Activated CD8-positive, alpha-beta memory T cell treated with anti-CD3 and anti-CD28 coated beads for 1 hour (primary cell): ENCODE results near the gene PIAS2.
"Not testable (repeated sequence)": the region's sequence is repeated elsewhere in the genome, so short reads cannot be mapped to it uniquely, and the experiment has no call there.

Experiments used
- DNase-seq, 2 donors: peaks; one replicate each; pipeline ENCODE4 v3.0.0-alpha.2; 2020; ENCODE audit warnings: low read depth in 1 of 2; ENCODE audit errors: extremely low read depth in 1 of 2

The PIAS2 gene

DNA sequence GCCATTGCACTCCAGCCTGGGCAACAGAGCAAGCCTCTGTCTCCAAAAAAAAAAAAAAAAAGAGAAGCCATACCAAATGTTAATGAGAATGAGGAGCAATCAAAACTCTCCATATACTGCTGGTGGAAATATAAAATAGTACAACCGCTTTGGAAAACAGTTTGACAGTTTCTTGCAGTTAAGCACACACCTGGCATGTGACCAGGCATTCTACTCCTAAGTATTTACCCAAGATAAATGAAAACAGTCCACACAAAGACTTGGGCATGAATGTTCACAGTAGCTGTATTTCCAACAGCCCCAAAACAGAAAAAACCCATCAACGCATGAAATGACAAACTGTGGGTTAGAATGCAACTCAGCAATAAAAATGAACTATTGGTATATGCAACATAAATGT, 84.5 kb downstream of the PIAS2 start:
- no peak for DNase-seq

DNA sequence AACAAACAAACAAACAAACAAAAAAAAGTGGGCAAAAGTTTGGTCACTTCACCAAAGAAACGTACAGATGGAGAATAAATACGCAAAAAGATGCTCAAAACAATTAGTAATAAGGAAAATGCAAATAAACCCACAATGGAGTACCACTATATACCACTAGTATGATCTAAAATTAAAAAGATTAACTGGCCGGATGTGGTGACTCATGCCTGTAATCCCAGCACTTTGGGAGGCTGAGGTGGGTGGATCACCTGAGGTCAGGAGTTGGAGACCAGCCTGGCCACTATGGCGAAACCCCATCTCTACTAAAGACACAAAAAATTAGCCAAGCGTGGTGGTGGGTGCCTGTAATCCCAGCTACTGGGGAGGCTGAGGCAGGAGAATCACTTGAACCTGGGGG, 84.9 kb downstream of the PIAS2 start:
- DNase-seq = not testable (repeated sequence)

DNA sequence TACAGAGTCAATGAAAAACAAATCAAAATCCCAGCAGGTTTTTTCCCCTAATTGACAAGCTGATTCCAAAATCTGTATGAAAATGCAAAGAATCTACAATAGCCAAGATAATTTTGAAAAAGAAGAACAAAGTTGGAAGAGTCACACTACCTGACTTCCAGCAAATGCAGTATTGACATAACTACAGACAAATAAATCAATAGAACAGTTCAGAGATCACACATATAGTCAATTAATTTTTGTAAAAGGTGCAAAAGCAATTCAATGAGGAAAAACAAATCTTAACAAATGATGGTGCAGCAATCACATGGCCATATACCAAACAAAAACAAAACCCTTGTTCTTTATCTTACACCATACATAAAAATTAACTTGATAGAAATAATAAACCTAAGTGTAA, 85.9 kb downstream of the PIAS2 start:
- no peak for DNase-seq

DNA sequence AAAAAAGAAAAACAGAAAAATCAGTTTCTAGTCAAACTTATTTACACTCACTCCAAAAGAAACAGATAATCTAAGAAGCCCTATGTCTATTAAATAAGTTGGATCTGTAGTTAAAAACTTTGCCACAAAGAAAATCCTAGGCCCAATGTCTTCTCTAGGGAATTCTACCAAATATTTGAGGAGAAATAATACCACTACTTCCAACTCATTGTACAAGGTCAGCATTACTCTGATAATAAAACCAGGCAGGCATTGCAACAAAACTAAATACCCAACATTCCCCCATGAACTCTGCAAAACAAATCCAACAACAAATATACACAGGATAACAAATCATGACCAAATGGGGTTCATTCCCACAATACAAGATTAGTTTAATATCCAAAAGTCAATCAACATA, 86.7 kb downstream of the PIAS2 start:
- no peak for DNase-seq

DNA sequence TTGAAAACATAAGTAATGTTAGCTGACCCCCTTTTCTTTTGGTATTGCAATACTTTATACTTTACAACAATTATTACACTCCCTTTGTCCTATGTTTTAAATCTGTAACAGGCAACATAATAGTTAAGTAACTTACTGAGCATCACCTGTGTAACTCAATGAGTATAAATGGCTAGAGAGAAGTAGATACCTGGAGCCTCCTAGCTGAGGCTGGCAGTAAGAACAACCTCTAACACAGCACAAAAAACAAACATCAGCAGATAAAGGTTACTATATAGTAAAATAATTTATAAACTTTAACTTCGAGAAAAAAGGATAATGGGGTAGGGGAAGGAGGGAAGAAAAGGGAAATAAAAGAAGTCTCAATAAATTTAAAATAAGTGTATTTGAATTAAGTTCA, 87.4 kb downstream of the PIAS2 start:
- no peak for DNase-seq

DNA sequence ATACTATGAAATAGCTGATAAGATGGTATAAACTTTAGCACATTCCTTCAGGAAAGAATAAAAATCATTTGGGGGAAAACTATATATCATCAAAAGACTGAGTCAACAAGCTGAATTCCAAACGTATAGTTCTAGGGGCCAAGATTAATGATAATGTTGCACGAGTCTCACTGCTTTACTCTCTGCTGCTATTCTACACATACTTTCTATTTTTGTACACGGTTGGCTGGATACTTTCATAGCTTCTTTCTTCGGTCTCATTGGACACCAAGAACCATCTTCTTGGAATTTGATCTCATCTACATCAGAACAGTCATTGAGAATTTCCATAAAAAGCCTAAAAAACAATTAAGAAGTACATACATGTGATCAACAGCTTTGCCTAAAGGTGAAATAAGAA, 87.8 kb downstream of the PIAS2 start:
- no peak for DNase-seq

DNA sequence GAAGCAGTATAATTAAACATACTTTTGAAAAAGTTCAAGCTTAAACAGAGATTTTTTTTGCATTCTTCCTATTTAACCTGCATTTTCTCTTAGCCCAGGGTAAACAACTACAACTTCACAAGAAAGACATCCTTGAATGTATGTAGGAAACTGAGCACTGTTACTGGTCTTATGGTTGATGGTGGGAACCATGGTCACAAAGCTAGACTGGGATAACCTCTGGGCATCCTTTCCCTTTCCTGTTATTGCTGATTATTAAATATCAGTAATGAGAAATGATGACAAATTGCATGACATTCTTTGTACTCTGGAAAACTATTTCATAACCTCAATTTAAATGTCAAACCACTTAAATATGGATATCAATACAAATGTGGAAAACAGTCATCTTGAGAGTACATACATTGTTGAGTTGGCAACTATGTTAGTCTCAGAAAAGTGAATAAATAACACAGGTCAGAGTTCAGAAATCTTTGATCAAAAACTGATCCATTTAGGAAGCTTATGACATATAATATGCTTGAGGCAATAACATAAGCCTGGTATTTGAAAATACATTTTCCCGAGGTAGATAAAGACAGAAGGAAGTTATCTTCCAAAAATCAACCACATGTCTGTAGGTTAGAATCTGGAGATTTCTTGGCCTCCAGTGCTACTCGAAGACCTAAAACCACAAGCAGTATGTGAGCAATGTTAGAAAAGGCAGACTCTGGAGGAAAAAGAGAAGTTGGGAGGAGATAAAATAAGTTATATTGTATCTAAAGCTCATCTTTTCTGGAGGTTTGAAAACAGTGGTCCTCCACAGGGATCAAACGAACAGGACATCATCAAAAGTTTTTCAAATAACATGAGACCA, 95.2 kb downstream of the PIAS2 start:
- no peak for DNase-seq

DNA sequence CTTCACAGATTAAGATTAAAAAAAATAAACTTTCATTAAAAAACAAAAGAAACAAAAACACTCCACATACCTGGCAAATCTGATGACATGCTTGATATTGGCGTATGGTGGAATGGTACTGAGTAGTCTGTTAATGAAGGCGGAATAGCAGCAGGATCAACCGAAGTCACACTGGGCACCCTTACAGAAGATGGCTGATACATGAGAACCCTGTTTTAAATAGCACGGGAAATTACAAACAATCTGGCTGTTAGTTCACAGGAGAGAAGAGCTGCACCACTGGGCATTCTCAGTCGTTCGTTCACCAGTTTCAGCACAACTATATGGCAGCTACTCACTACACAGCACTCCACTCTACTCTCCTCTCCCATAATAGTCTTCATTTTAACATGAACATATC, 96.4 kb downstream of the PIAS2 start:
- no peak for DNase-seq

DNA sequence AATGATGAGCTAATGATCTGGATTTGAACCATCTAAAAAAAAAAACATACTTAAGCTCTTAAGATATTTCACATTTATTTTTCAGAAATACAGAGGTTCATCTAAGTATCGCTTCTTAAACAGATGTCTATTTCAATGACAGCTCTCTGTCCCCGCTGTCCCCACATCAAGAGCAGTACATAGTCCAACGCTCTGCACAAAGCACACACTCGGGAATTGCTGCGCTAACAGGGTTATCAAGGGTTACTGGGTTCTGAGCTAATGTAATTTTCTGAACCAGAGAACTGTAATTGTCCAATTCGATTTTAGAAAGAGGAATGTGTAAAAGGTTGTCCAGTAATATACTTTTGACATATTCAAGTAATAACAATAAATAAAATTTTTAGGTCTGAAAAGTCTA, 101.6 kb downstream of the PIAS2 start:
- DNase-seq = no peak

DNA sequence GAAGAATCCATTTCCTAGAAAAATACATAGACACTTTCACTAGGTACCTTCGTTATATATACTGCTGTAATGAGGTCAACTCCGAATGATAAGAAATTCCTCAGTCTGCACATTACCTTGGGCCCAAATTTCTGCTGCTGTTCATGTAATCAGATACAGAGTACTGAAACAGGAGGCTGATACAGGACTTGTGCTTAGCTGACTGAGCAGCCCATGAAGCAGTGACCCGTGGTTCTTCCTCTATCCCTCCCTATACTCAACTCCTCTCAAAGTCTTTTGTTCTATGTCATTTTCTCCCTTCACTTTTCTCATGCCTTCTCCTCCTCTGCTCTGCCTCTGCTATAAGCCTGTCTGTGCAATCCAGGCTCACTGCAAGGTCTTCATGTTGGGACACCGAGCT, 102.9 kb downstream of the PIAS2 start:
- DNase-seq = no peak

DNA sequence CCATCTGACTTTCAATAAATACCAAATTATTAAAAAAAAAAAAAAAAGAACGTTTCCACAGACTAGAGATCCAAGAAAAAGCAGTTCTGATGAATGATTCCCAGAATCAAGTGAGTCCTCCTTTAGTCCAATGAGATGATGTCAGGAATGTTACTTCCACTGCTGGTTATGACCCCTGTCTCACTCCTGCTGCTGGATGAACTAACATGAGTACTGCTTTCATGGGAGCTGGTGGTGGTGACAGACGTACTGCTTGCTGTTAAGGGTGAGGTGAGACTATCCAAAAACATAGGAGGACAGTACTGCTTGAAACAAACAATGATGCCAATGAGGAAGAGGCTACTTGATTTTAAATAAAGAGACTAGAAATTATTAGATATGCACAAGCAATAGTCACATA, 105.0 kb downstream of the PIAS2 start:
- DNase-seq = no peak

DNA sequence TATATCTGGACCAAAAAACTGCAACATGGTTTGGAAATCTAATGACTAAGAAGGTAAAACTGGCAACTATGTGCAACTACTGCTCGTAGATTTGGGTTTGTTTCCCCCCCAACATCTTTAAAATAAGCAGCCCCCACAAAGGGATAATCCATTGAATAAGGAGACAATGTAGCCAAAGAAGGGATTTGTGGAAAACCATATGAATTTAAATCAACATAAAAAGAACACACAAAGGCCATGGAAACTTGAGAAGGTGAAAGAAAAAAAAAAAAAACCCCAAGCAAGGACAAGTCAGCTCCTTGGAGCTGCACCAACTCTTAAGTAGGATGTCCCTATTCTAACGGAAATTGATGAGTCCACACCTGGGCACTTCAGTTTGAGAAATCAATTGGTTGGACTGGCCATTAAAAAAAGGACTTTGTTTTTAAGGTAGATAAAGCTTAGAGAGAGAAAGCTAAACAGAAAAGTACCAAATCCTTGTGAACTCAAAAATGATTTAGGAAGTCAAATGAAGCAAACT, 106.8 kb downstream of the PIAS2 start:
- DNase-seq = no peak

DNA sequence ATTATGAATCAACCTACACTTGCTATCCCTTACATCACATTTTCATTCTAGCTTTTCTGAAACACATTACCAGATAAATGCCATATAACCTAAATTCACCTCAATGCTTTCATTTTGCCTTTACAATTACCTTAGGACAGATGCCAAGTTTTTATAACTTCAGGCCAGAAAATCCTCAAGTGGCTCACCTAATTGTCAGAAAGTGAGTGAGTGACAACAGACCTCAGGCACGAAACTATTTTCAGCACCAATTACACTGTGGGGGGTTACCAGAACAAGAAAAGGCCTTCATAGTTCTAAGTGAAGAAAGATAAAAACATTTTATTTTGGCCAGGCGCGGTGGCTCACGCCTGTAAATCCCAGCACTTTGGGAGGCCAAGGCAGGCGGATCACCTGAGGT, 108.2 kb downstream of the PIAS2 start:
- DNase-seq = no peak

DNA sequence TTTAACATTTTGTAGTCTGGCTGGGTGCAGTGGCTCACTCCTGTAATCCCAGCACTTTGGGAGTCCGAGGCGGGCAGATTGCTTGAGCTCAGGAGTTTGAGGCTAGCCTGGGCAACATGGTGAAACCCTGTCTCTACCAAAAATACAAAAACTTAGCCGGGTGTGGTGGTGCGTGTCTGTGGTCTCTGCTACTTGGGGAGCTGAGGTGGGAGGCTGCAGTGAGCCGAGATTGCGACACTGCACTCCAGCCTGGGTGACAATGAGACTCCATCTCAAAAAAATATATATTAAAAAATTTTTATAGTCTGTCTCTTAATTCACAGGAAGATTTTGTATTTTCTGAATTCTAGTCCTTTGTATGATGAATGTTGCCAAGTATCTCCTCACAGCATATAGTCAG, 121.4 kb downstream of the PIAS2 start:
- not testable (repeated sequence) for DNase-seq

DNA sequence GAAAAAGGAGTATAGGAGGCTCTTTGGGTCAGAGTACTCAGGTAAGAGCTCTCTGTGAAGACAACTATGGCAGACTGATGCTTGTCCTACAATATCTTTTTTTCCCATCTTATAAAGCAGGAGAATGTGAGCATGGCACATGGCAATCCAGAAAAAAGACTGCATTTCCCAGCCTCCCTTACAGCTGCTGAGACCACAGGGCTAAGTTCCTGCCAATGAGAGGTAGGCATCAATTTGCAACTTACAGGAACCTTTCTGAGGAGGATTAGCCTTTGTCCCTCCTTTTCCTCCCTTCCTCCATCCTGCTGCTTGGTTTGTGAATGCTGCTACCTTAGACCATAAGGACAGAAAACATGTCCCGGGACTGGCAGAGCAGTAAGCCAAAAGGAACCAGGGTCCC, 122.7 kb downstream of the PIAS2 start:
- no peak for DNase-seq

DNA sequence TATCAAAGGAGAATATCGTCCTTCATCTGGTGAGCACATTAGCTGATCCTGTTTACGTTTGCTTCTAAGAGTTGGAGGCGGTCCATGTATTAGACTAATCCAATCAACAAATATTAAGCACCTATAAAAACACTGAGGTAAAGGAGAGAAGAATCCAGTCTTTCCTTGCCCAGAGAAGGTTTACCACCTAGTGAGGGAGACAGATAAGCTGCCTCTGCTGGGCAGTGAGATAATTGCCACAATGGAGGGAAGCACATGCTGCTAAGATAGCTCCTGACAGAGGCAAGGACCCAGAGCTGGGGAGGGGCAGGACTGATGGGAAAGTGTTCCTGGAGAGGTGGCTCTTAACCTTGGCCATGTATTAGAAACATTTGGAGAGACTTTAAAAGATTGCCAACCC, 123.7 kb downstream of the PIAS2 start:
- no peak for DNase-seq

DNA sequence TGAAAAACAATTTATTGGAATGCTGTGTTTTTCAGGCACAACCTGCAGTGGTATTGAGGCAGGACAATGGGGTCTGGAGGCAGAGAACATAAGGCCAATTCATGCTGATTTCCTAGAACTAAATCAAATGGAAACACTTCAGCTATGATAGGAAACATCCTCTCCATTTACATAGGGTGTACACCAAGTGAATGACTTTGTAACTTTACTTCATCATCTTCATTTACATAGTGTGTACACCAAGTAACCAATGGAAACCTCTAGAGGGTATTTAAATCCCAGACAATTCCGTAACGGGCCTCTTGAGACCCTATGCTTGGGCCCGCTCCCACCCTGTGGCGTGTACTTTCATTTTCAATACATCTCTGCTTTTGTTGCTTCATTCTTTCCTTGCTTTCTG, 128.2 kb downstream of the PIAS2 start:
- no peak for DNase-seq

DNA sequence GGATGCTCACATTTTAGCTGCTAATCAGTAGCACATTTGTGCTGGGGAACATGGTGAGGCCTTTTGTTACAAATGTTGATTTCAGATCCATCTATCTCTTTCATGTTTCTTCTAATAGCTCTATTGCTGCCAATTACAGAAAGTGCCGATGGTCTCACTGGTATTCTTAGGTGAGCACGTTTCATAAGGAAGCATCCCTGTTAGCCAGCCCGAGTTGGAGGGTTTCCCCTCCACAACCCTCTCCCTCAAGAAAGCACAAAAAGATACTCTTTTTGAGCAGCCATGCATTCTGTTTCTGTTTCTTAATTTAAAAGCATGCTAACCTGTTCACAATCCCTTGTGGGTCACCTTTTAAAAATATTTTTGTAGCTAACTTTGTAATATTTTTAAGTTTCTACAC, 129.6 kb downstream of the PIAS2 start:
- DNase-seq = no peak

DNA sequence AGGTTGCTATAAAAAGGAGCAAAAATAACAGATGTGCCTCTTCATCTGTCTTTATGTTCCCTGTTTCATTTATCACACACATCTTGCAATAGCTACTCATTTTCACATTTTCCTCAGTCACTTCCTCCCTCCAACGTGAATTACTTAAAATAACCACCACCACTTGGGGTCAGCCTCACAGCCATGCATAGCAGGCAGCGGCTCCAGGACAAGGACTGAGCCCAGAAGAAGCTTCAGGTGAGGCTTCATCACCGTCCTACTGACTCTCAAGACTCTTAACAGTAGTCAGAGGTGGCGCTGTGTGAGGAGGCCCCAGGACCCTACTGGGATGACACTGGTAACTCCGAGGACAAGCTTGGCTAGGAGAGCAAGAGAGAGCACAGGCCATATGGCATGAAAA, 144.9 kb downstream of the PIAS2 start:
- no peak for DNase-seq

DNA sequence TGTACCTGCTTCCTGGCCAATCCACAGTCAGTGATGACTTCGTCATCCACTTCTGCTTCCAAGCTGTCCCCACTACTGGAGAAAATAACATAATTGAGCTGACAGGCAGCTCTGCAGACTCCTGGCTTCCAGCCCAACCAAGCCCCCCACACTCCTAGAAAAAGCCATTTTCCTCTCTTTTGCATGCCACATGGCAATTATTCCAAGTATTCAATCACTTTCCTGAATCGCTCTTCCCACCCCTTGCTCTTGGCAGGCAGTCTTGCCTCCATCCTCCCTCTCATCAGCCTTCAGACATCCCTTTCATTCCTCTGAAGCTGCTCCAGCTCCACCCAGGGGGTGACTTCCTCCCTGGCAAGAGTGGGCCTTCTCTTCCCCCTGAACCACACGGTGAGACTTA, 146.2 kb downstream of the PIAS2 start:
- DNase-seq = no peak

DNA sequence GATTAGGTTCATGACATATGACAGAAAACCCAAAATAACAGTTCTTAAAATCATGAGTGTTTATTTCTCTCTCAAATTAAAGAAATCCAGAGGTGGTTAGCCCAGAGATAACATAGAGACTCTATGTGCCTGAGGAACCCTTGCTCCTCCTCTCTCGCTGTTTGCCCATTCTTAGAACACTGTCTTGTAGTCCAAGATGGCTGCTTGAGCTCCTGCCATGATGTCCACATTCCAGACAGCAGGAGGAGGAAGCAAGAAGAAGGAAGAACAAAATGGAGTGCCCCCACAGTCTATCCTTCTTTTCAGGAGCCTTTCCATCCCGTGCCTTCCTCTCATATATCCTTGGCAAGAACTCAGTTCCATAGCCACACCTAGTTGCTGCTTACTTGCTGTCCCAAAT, 146.6 kb downstream of the PIAS2 start:
- no peak for DNase-seq

DNA sequence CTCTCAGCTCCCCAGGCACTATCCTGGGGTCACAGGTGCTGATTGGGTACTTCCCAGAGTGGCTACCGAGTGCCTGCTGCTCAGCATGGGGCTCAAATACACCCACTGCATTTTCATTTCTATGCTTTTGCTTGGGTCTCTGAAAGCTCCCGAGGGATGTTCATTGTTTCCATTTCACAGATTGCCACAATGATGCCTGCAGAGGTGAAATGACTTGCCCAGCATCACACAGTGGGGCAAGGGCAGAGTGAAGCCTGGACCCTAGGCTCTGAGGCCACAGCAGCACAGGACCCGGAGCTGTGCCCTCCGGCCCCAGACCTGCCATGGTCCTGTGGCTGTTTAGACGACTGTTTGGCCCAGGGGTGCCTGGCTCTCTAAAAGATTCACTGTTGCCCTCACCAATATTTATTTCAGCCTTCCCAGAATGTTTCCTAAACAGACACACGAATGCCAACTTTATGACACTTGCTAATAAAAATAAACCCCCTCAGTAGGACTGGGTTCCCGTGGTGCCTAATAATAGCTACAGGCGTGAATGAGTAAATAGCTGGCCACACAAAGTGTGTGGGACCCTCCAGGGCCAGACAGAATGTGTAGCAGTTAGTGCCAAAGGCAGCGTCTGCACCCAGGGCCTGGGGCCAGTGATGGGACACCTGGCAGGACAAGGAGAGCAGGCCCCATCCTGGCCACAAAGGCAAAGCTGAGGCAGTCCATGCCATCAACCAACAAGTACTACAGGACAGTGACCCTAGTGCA, 149.0 kb downstream of the PIAS2 start:
- no peak for DNase-seq
